Endothelial cell of umbilical vein (primary cell): ENCODE data around the gene CDK7. TPM values are rescaled to one million over a fixed set of nuclear protein-coding genes. Genes with fewer than 3 reads are reported as not detected.

Source experiments
- BruUV-seq: library from RNA; stranded (reverse); fragments of 400-500 nt; replicated peaks from 2 replicates; lab custom pipeline; 2021; lab: Mats Ljungman, UMichigan
- CTCF ChIA-PET: fragments of 300-600, 350-600 bp; sonication (Branson Sonifier 250); formaldehyde crosslinking; loops from one replicate; lab custom pipeline; 2021; ENCODE audit warnings: antibody characterized with exemption, inconsistent platforms; lab: Charles Lee
- POLR2A ChIA-PET: fragments of 300-600, 350-600 bp; sonication (Branson Sonifier 250); formaldehyde crosslinking; loops from one replicate; lab custom pipeline; 2021; ENCODE audit warnings: antibody characterized with exemption, inconsistent platforms; lab: Charles Lee
- DNase-seq: peaks from one replicate; pipeline ENCODE4 v3.0.0-alpha.2; 2011; ENCODE audit warnings: low read depth, low spot score
- FAIRE-seq: peaks from 2 replicates; lab custom pipeline; 2011; peaks lifted over from hg19 to GRCh38; lab: Jason Lieb, UNC
- H2AFZ ChIP-seq: 2 replicates; pipeline ENCODE4 v1.6.0; 2012; ENCODE audit warnings: low read depth, low read length, control low read depth, inconsistent platforms
- H3K27ac ChIP-seq: 2 replicates; pipeline ENCODE4 v1.5.1; 2011; ENCODE audit warnings: low read depth, mild to moderate bottlenecking, control low read depth, low read length, moderate library complexity; ENCODE audit not compliant: insufficient read depth
- H3K27me3 ChIP-seq, 2 experiments: 2 replicates each; pipeline versions ENCODE4 v1.6.0 to v1.6.1; 2011; ENCODE audit warnings: low read length in 2 of 2, mixed read lengths in 1 of 2; ENCODE audit not compliant: control insufficient read depth in 2 of 2, insufficient read depth in 2 of 2
- H3K36me3 ChIP-seq, 2 experiments: 2 replicates in 1 of 2; 3 replicates in 1 of 2; pipeline ENCODE4 v1.5.1; 2011; ENCODE audit warnings: low read length in 2 of 2, mild to moderate bottlenecking in 1 of 2, moderate library complexity in 1 of 2; ENCODE audit not compliant: control insufficient read depth in 2 of 2, insufficient read depth in 2 of 2; ENCODE audit errors: extremely low read depth in 1 of 2
- H3K4me1 ChIP-seq: 3 replicates; pipeline ENCODE4 v1.5.1; 2011; ENCODE audit warnings: mild to moderate bottlenecking, low read length; ENCODE audit not compliant: control insufficient read depth, insufficient read depth; ENCODE audit errors: extremely low read depth
- H3K4me2 ChIP-seq: 2 replicates; pipeline ENCODE4 v1.6.1; 2011; ENCODE audit warnings: low read length, control low read depth, mixed read lengths; ENCODE audit not compliant: insufficient read depth
- H3K4me3 ChIP-seq, 3 experiments: fragments of 200-600 bp in 1 of 3; sonication (generic), shearing (Covaris generic) in 1 of 3; replicated peaks in 1 of 3; 2 replicates each; pipeline ENCODE4 v1.5.1; 2011 to 2016; ENCODE audit warnings: control low read depth in 3 of 3, low read length in 3 of 3, mild to moderate bottlenecking in 2 of 3, inconsistent platforms in 1 of 3, low read depth in 1 of 3, moderate library complexity in 1 of 3; ENCODE audit not compliant: insufficient read depth in 1 of 3
- H3K79me2 ChIP-seq: 2 replicates; pipeline ENCODE4 v1.6.0; 2012; ENCODE audit warnings: low read length, inconsistent platforms; ENCODE audit not compliant: control insufficient read depth, insufficient read depth
- H3K9ac ChIP-seq: replicated peaks from 2 replicates; pipeline ENCODE3; 2011; ENCODE audit warnings: low read length, control low read depth; ENCODE audit not compliant: insufficient read depth; ENCODE audit errors: extremely low read depth
- H3K9me1 ChIP-seq: replicated peaks from 3 replicates; pipeline ENCODE4 v1.6.0; 2011; ENCODE audit warnings: mild to moderate bottlenecking, low read length; ENCODE audit not compliant: control insufficient read depth, insufficient read depth; ENCODE audit errors: extremely low read depth
- H3K9me3 ChIP-seq: replicated peaks from 2 replicates; pipeline ENCODE4 v1.5.1; 2012; ENCODE audit warnings: low read length, inconsistent platforms; ENCODE audit not compliant: control insufficient read depth, insufficient read depth
- H4K20me1 ChIP-seq: replicated peaks from 2 replicates; pipeline ENCODE3; 2011; ENCODE audit warnings: mild to moderate bottlenecking, low read length; ENCODE audit not compliant: control insufficient read depth, insufficient read depth; ENCODE audit errors: extremely low read depth
- EZH2 ChIP-seq: IDR thresholded peaks from 2 replicates; pipeline ENCODE4 v1.6.1; 2012; ENCODE audit warnings: borderline replicate concordance, low read depth, mild to moderate bottlenecking, moderate library complexity, low read length, inconsistent platforms; ENCODE audit not compliant: severe bottlenecking
- FOS ChIP-seq: IDR thresholded peaks from 2 replicates; pipeline ENCODE4 v1.6.1; 2011; ENCODE audit warnings: mild to moderate bottlenecking, low read length, moderate library complexity, borderline replicate concordance; ENCODE audit not compliant: insufficient read depth
- JUN ChIP-seq: IDR thresholded peaks from 2 replicates; pipeline ENCODE4 v1.6.1; 2011; ENCODE audit warnings: borderline replicate concordance, low read depth; ENCODE audit not compliant: insufficient read length, insufficient read depth
- MAX ChIP-seq: IDR thresholded peaks from 2 replicates; pipeline ENCODE4 v1.6.1; 2011; ENCODE audit not compliant: insufficient read depth, insufficient read length
- MYC ChIP-seq: IDR thresholded peaks from one replicate; pipeline ENCODE4 v1.6.1; 2011; ENCODE audit warnings: mild to moderate bottlenecking, low read depth, low read length
- POLR2A ChIP-seq: IDR thresholded peaks from 2 replicates; pipeline ENCODE4 v1.6.1; 2012; ENCODE audit warnings: low read depth, mild to moderate bottlenecking, control low read depth, low read length
- POLR2AphosphoS5 ChIP-seq: IDR thresholded peaks from 2 replicates; pipeline ENCODE4 v1.6.1; 2012; ENCODE audit warnings: low read depth, mild to moderate bottlenecking, control low read depth, low read length, moderate library complexity; ENCODE audit not compliant: insufficient read depth
- dilution Hi-C: fragments of 300-500 bp; cut with MboI; formaldehyde crosslinking; loops from one replicate; pipeline ENCODE4 v1.15.0; 2019; ENCODE audit warnings: low sequenced_read_pairs; ENCODE audit not compliant: extremely low pct_ligation_motif_present
- intact Hi-C: fragments of 100-400 bp; cut with micrococcal nuclease; formaldehyde crosslinking; loops from one replicate; pipeline ENCODE4 v1.10.0; 2022
- polyA plus RNA-seq, 4 experiments: library from polyadenylated mRNA; depleted of rRNA in 3 of 4; stranded (reverse) in 3 of 4; unstranded in 1 of 4; fragments of >200 nt; gene quantifications; 2 replicates each; pipeline versions ENCODE4 v1.2.1 to v1.2.3, GENCODE V29; 2011 to 2012; ENCODE audit warnings: missing spikeins in 1 of 4
- total RNA-seq: library from RNA; stranded (reverse); gene quantifications from 2 replicates; pipeline ENCODE4 v1.2.3, GENCODE V29; 2021
- TF ChIP-seq, protein P1 (sequence below), 2 donors: IDR thresholded peaks; 1 replicate in 1 of 2; 2 replicates in 1 of 2; pipeline ENCODE4 v1.5.1; 2011; ENCODE audit warnings: low read length in 2 of 2, mild to moderate bottlenecking in 2 of 2, moderate library complexity in 2 of 2, control low read depth in 1 of 2, inconsistent platforms in 1 of 2, low read depth in 1 of 2; ENCODE audit not compliant: insufficient read depth in 1 of 2; ENCODE audit errors: extremely low read depth in 1 of 2

CDK7 gene
- total and polyA plus RNA-seq, 2 donors (not counting 3 experiments of a cell fraction or from before 2014, with no cell fraction given), result 24.6 to 38.1 TPM

GRCh38 chr5:69231281-69231680 is 3.4 kb upstream of the CDK7 start:
- Histone ChIP-seq H3K27ac (no peak overlapping the region), H3K27me3 (no peaks in the 10 kb centered on the region), H3K4me2 (no peak overlapping the region), H3K9me3 (no peaks in the 10 kb centered on the region), H2AFZ (no peak overlapping the region), H3K9me1 (no peaks in the 10 kb centered on the region), H3K4me1 (peaks cover 8% of the 10 kb centered on the region), H3K4me3 (no peak overlapping the region), H3K79me2 (peaks cover 16% of the 10 kb centered on the region), H4K20me1 (no peaks in the 10 kb centered on the region), H3K36me3 (peaks cover 0 to 5% of the 10 kb centered on the region in 2 experiments), H3K9ac (no peak overlapping the region)
- DNase-seq (no peak), FAIRE-seq (no peak)
- dilution Hi-C loops, result no loop called here
- TF ChIP-seq POLR2AphosphoS5 (no peak), MAX (no peak), JUN (no peak), EZH2 (no peak), POLR2A (no peak), FOS (no peak), MYC (no peak)
- TF ChIP-seq, protein P1, sequence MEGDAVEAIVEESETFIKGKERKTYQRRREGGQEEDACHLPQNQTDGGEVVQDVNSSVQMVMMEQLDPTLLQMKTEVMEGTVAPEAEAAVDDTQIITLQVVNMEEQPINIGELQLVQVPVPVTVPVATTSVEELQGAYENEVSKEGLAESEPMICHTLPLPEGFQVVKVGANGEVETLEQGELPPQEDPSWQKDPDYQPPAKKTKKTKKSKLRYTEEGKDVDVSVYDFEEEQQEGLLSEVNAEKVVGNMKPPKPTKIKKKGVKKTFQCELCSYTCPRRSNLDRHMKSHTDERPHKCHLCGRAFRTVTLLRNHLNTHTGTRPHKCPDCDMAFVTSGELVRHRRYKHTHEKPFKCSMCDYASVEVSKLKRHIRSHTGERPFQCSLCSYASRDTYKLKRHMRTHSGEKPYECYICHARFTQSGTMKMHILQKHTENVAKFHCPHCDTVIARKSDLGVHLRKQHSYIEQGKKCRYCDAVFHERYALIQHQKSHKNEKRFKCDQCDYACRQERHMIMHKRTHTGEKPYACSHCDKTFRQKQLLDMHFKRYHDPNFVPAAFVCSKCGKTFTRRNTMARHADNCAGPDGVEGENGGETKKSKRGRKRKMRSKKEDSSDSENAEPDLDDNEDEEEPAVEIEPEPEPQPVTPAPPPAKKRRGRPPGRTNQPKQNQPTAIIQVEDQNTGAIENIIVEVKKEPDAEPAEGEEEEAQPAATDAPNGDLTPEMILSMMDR (IDR thresholded peaks at IDR 0.05; ENCODE audit: extremely low read depth in 1 of 2, insufficient read depth in 1 of 2, low read depth in 1 of 2, low read length in 2 of 2), result no peak
- CTCF ChIA-PET, result no interaction called here
- intact Hi-C loops, result no loop called here
- POLR2A ChIA-PET, result no interaction called here
- no TSS peak for BruUV-seq
